ENCODE data around the gene MAP3K14.

- no peak for TF ChIP-seq CTCF (IDR thresholded peaks at IDR 0.05)
- TF ChIP-seq POLR2A (IDR thresholded peaks at IDR 0.05), result no peak
Observed at GRCh38 chr17:45256114-45256966, 60.5 kb downstream of the MAP3K14 start.

Measured in thyroid gland (tissue), 4 donors.